Esophagus muscularis mucosa (tissue), 4 donors: Measurements from ENCODE around the gene AJM1. TPM values are rescaled to one million over a fixed set of nuclear protein-coding genes. Genes with fewer than 3 reads are reported as not detected.

ENCODE experiments used
- DNase-seq: peaks from one replicate; pipeline ENCODE4 v3.0.0-alpha.2; 2017; ENCODE audit errors: extremely low spot score
- H3K27ac ChIP-seq, 4 donors: fragments of 200-600 bp; sonication (generic); replicated peaks in 1 of 4; 1 replicate in 3 of 4; 2 replicates in 1 of 4; pipeline ENCODE4 v1.5.1; 2016 to 2019; ENCODE audit warnings: mild to moderate bottlenecking in 1 of 4
- H3K27me3 ChIP-seq, 4 donors: fragments of 200-600 bp; sonication (generic); one replicate each; pipeline versions ENCODE4 v1.5.1 to v1.6.0; 2016 to 2019
- H3K36me3 ChIP-seq, 4 donors: fragments of 200-600 bp; sonication (generic); one replicate each; pipeline ENCODE4 v1.5.1; 2016 to 2019
- H3K4me1 ChIP-seq, 4 donors: fragments of 200-600 bp; sonication (generic); one replicate each; pipeline ENCODE4 v1.5.1; 2016 to 2019
- H3K4me3 ChIP-seq, 4 donors: fragments of 200-600 bp; sonication (generic); 1 replicate in 2 of 4; 2 replicates in 2 of 4; pipeline ENCODE4 v1.5.1; 2016 to 2019; ENCODE audit warnings: mild to moderate bottlenecking in 4 of 4, moderate library complexity in 1 of 4
- H3K9me3 ChIP-seq, 4 donors: fragments of 200-600 bp; sonication (generic); 1 replicate in 3 of 4; 2 replicates in 1 of 4; pipeline ENCODE4 v1.5.1; 2016 to 2019
- EP300 ChIP-seq: sonication (generic); formaldehyde crosslinking; IDR thresholded peaks from one replicate; pipeline ENCODE4 v1.6.1; 2017; ENCODE audit warnings: antibody characterized with exemption
- POLR2A ChIP-seq: fragments of 450-650 bp; IDR thresholded peaks from one replicate; pipeline ENCODE4 v1.6.1; 2017; ENCODE audit warnings: antibody characterized with exemption, moderate library complexity, mild to moderate bottlenecking, low read depth
- POLR2AphosphoS5 ChIP-seq, 2 donors: sonication (generic); formaldehyde crosslinking; IDR thresholded peaks; one replicate each; pipeline ENCODE4 v1.6.1; 2017; ENCODE audit warnings: antibody characterized with exemption in 2 of 2
- WGBS: methylation state at CpG from one replicate; pipeline ENCODE4 v1.1.5; 2018; 5-methylcytosine and 5-hydroxymethylcytosine counted together
- intact Hi-C: fragments of 100-400 bp; cut with DNase I; formaldehyde crosslinking; loops from one replicate; pipeline ENCODE4 v1.15.1; 2023
- total RNA-seq, 4 donors: library from RNA; depleted of rRNA; stranded (reverse); fragments of >200 nt; gene quantifications; one replicate each; pipeline versions ENCODE4 v1.1.0 to v1.2.1, GENCODE V29; 2016
- TF ChIP-seq, protein P1 (sequence below), 3 experiments: fragments of 200-600 bp in 2 of 3; fragments of 450-650 bp in 1 of 3; sonication (generic) in 2 of 3; IDR thresholded peaks; one replicate each; pipeline ENCODE4 v1.5.1; 2017 to 2019; ENCODE audit warnings: antibody characterized with exemption in 3 of 3, mild to moderate bottlenecking in 2 of 3, moderate library complexity in 1 of 3

The AJM1 gene
- total RNA-seq, 4 donors from 2014 or later = 3.3 to 14.0 (median 11.4) TPM

DNA sequence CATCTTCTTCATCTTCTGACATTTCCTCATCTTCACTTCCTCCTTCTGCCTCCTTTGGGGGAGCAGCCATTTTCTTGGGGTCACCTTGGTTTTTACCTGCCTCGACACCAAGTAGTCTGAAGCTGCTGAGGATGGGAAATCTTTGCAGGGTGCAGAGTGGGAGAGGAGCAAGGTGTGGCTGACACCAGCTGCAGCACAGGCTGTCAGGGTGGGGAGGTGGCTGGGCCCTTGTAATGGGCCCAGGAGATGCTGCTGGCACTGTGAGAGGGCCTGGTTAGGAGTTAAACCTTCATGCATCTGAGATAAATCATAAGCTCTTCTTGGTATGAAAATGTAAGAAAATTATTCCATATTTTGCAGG is 26.9 kb upstream of the AJM1 start:
- Histone ChIP-seq H3K36me3 (peaks cover 0 to 36% (median 27%) of the 10 kb centered on the region in 4 donors), H3K9me3 (no peaks in the 10 kb centered on the region), H3K27ac (no peak overlapping the region), H3K4me3 (no peak overlapping the region), H3K27me3 (no peaks in the 10 kb centered on the region), H3K4me1 (peaks cover 0 to 13% (median 9%) of the 10 kb centered on the region in 4 donors)
- TF ChIP-seq EP300 (no peak), POLR2A (no peak), POLR2AphosphoS5 (IDR thresholded peaks at IDR 0.05) (no peak)
- TF ChIP-seq, protein P1, sequence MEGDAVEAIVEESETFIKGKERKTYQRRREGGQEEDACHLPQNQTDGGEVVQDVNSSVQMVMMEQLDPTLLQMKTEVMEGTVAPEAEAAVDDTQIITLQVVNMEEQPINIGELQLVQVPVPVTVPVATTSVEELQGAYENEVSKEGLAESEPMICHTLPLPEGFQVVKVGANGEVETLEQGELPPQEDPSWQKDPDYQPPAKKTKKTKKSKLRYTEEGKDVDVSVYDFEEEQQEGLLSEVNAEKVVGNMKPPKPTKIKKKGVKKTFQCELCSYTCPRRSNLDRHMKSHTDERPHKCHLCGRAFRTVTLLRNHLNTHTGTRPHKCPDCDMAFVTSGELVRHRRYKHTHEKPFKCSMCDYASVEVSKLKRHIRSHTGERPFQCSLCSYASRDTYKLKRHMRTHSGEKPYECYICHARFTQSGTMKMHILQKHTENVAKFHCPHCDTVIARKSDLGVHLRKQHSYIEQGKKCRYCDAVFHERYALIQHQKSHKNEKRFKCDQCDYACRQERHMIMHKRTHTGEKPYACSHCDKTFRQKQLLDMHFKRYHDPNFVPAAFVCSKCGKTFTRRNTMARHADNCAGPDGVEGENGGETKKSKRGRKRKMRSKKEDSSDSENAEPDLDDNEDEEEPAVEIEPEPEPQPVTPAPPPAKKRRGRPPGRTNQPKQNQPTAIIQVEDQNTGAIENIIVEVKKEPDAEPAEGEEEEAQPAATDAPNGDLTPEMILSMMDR (IDR thresholded peaks at IDR 0.05) = no peak
- intact Hi-C loops = no loop called here
- 9% methylated on average over 1 of the region's 1 CpG for WGBS
- no peak for DNase-seq

DNA sequence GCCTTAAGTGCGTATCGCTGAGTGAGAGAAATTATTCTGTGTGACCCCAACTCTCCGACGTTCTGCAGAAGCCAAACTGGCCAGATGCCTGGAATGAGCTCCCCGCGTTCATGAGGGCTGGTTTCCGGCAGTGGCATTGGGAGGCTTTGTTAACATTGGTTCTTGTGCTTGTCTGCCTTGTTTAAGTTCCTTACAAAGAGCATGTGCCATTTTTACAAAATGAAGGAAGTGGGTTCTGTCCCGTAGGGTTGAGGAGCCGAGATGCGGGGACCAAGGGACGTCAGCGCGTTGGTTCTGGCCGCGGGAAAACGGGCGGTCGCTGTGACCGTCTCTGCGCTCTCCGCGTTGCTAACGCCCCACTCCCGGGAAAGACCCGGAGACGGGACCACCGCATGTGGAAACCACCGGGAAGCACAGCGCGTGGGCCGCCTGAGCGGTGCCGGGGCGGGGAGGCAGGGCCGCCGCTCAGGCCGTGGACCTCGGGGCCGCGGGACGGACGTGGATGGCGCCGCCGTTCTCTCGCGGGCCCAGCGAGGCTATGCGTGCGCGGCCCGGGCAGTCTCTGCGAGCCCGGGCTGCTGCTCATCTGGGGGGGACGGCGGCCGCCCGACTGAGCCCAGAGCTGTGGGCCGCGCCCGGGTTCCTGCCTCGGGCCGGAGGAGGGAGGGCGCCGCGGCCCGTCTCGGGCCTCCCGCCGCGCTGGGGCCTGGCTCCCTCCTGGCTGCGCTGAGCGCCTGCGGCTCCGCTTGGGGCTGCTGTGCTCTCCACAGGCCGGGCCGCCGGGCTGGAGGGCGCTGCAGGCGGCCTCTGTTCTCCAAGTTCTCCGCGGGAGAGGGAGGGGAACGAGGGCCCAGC is 21.1 kb upstream of the AJM1 start:
- intact Hi-C loops = no loop called here
- Histone ChIP-seq H3K9me3 (no peaks in the 10 kb centered on the region), H3K36me3 (peaks cover 25 to 37% (median 36%) of the 10 kb centered on the region in 4 donors), H3K4me1 (peaks cover 10 to 20% (median 18%) of the 10 kb centered on the region in 4 donors), H3K4me3 (peak overlapping the region; percentile 48 to 56 (median 51)), H3K27me3 (no peaks in the 10 kb centered on the region), H3K27ac (peak overlapping the region in 2 of 4 donors; percentile 39 to 53)
- 42% methylated on average over 21 of the region's 83 CpGs for WGBS
- TF ChIP-seq, protein P1 (IDR thresholded peaks at IDR 0.05) = no peak
- TF ChIP-seq POLR2AphosphoS5 (IDR thresholded peaks at IDR 0.05) (no peak), EP300 (no peak), POLR2A (no peak)
- DNase-seq = no peak

DNA sequence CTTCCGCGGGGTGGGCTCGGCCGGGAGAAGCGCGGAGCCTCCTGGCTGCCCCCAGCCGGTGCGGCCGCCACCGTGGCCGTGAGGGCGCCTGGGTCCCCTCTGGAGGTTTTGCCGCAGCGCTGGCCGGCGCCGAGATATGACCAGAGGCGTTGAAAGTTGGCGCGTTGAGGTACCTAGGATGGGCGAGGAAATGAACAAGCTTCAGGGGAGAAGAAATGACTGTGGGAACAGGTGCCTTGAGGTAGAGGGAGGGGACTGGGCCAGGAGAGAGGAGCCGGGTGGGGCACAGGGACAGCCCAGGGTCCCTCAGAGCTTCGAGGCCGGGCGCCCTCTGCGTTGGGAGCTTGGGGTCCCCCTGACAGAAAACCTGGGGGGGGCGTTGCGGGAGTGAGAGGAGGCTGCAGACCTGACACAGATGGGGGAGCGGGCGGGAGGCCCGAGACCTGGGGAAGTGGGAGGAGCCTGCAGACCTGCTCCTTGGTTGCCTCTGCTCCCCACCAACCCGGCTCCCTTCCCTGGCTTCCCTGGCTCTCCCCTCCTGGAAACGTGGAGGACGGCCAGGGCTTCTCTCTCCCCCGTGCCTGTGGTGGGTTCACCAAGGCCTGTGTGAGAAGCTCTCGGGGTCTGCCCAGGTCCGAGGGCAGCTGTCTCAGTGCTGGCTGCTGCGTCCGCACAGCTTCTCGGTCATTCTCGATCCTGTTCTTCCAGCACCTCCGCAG is 20.3 kb upstream of the AJM1 start:
- peaks cover 10 to 20% (median 18%) of the 10 kb centered on the region in 4 donors for H3K4me1 ChIP-seq
- no peak for DNase-seq
- no peaks in the 10 kb centered on the region for H3K9me3 ChIP-seq
- WGBS = 84% methylated on average over 32 of the region's 42 CpGs
- H3K4me3 ChIP-seq = peak overlapping the region; percentile 48 to 56 (median 51)
- TF ChIP-seq, protein P1 (IDR thresholded peaks at IDR 0.05) = no peak
- no peak for TF ChIP-seq POLR2AphosphoS5 (IDR thresholded peaks at IDR 0.05)
- no peak for TF ChIP-seq POLR2A
- TF ChIP-seq EP300 = no peak
- intact Hi-C loops = no loop called here
- H3K27me3 ChIP-seq = no peaks in the 10 kb centered on the region
- H3K36me3 ChIP-seq = peaks cover 25 to 44% (median 44%) of the 10 kb centered on the region in 4 donors
- H3K27ac ChIP-seq = peak overlapping the region in 2 of 4 donors; percentile 39 to 53

DNA sequence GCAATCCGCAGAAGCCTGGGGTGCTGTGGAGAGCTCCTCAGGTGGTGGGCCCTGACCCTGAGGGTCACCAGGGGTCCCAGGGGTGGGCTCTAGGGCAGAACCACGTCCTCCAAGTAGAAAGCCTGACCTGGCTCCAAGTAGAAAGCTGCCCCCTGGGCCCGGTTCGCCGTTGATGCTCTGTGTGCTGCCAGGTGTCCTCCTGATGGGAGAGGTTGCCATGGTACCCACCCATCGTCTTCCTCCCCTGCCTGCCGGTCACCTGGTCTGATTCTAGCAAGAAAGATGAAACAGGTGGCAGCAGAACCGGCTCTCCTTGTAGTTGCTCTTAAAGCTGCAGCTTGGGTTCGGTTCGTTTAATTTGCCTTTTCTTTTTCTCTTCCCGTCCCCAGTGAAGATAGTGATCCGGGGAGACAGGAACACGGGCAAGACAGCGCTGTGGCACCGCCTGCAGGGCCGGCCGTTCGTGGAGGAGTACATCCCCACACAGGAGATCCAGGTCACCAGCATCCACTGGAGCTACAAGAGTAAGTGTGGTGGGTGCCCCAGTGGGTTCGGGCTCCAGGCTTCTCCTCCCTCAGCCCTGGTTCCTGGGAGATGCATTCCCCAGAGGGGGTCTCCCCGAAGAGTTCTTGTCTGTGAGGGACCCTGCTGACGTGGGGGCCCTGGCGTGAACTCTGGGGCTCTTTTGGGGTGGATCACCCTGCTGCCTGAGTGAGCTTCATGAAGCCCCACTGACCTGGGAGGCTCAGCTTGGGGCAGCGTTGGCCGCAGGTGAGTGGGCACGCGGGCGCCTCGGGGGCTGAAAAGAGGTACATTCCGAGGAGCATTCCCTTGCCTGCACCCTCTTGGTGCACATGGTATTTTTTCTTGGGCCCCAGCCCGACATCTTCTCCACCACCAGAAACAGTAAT is 18.9 kb upstream of the AJM1 start:
- H3K27ac ChIP-seq = no peak overlapping the region
- H3K4me3 ChIP-seq = no peak overlapping the region
- peaks cover 10 to 20% (median 18%) of the 10 kb centered on the region in 4 donors for H3K4me1 ChIP-seq
- DNase-seq = no peak
- 87% methylated on average over 21 of the region's 30 CpGs for whole genome bisulfite sequencing
- TF ChIP-seq POLR2A (no peak), EP300 (no peak), POLR2AphosphoS5 (IDR thresholded peaks at IDR 0.05) (no peak)
- TF ChIP-seq, protein P1 (IDR thresholded peaks at IDR 0.05) = no peak
- intact Hi-C loops = no loop called here
- H3K9me3 ChIP-seq = no peaks in the 10 kb centered on the region
- H3K36me3 ChIP-seq = peaks cover 27 to 58% (median 52%) of the 10 kb centered on the region in 4 donors
- no peaks in the 10 kb centered on the region for H3K27me3 ChIP-seq
